Measurements from ENCODE around the gene SSR4.

The SSR4 gene

GRCh38 chrX:153782313-153782712 is 12.2 kb upstream of the SSR4 start:
- no peak for DNase-seq (ENCODE audit: low spot score)

GRCh38 chrX:153782871-153783270 is 11.6 kb upstream of the SSR4 start:
- DNase-seq (ENCODE audit: low spot score): no peak

GRCh38 chrX:153783378-153784013 is 11.0 kb upstream of the SSR4 start:
- DNase-seq (ENCODE audit: low spot score): no peak

GRCh38 chrX:153784325-153784967 is 10.0 kb upstream of the SSR4 start:
- no peak for DNase-seq (ENCODE audit: low spot score)

GRCh38 chrX:153786669-153787068 is 7.8 kb upstream of the SSR4 start:
- DNase-seq (ENCODE audit: low spot score): no peak

- DNase-seq (ENCODE audit: low spot score): no peak
Observed at GRCh38 chrX:153789654-153790053, 4.8 kb upstream of the SSR4 start.

GRCh38 chrX:153791104-153791852 is 3.2 kb upstream of the SSR4 start:
- DNase-seq (ENCODE audit: low spot score): no peak

- DNase-seq (ENCODE audit: low spot score): no peak
Observed at GRCh38 chrX:153792368-153792767, 2.1 kb upstream of the SSR4 start.

- no peak for DNase-seq (ENCODE audit: low spot score)
Observed at GRCh38 chrX:153793291-153793690, 1.2 kb upstream of the SSR4 start.

GRCh38 chrX:153794897-153795816 is 689 bp downstream of the SSR4 start:
- no peak for DNase-seq (ENCODE audit: low spot score)

- no peak for DNase-seq (ENCODE audit: low spot score)
Observed at GRCh38 chrX:153797415-153798015, 3.0 kb downstream of the SSR4 start.

GRCh38 chrX:153799326-153799725 is 4.9 kb downstream of the SSR4 start:
- DNase-seq (ENCODE audit: low spot score): no peak

- DNase-seq (ENCODE audit: low spot score): no peak
Observed at GRCh38 chrX:153800177-153800722, 5.8 kb downstream of the SSR4 start.

GRCh38 chrX:153800746-153801145 is 6.3 kb downstream of the SSR4 start:
- DNase-seq (ENCODE audit: low spot score): no peak

- DNase-seq (ENCODE audit: low spot score): no peak
Observed at GRCh38 chrX:153801669-153802068, 7.2 kb downstream of the SSR4 start.

- no peak for DNase-seq (ENCODE audit: low spot score)
Observed at GRCh38 chrX:153802513-153803045, 8.1 kb downstream of the SSR4 start.

- DNase-seq (ENCODE audit: low spot score): no peak
Observed at GRCh38 chrX:153803211-153804099, 9.0 kb downstream of the SSR4 start.

GRCh38 chrX:153804100-153804595 is 9.7 kb downstream of the SSR4 start:
- no peak for DNase-seq (ENCODE audit: low spot score)

GRCh38 chrX:153804621-153805020 is 10.2 kb downstream of the SSR4 start:
- DNase-seq (ENCODE audit: low spot score): no peak

- no peak for DNase-seq (ENCODE audit: low spot score)
Observed at GRCh38 chrX:153805436-153805835, 11.0 kb downstream of the SSR4 start.

Measured in CD4-positive, alpha-beta T cell treated with Interleukin-6 at 100 ng/mL for 8 hours (primary cell).